Heart left ventricle (tissue), 13 donors: Measurements from ENCODE around the gene CCSER2.

Experiments
- CTCF ChIP-seq, 12 donors: fragments of 200-600 bp; sonication (generic) in 4 of 12; IDR thresholded peaks; one replicate each; pipeline versions ENCODE4 v1.5.0 to v1.8.0; 2018 to 2022; ENCODE audit warnings: antibody characterized with exemption in 12 of 12, mild to moderate bottlenecking in 5 of 12
- POLR2A ChIP-seq, 2 donors: fragments of 450-650 bp; IDR thresholded peaks; one replicate each; pipeline ENCODE4 v1.6.1; 2017; ENCODE audit warnings: antibody characterized with exemption in 2 of 2, mild to moderate bottlenecking in 2 of 2, moderate library complexity in 2 of 2
- donor health status: ischemic (EF 13 %, LVEDD 7.1; RV severe dilation, severe dysfunction).
- donor health status: DM: no; HTN: yes; CAD: no.
- donor health status: DM: no; HTN: no; CAD: no.
- donor health status: ischemic (EF 25% LVEDD 6.9; RV normal size, moderate dysfunction).
- donor health status: ischemic (EF 25% LVEDD 5.7; RV mildly dilated, moderate dysfunction).
- donor health status: ischemic (EF 35%, LVEDD 5.7; RV mildly dilated, moderate dysfunction).
- donor health status: nonischemic (EF 11% LVEDD 7.7; RV severe dilation, severe dysfunction).
- donor health status: DM: yes; HTN: yes; CAD: no.
- donor health status: PGD.
- donor health status: ischemic (EF 29% LVEDD 5.4; RV normal size, mild dysfunction).
- donor health status: nonischemic (EF 23%, LVEDD 6.1; RV moderate dilation, normal function).

GRCh38 chr10:84447701-84448400, 119.5 kb downstream of the CCSER2 start:
- no peak for TF ChIP-seq CTCF (IDR thresholded peaks at IDR 0.05)
- TF ChIP-seq POLR2A (IDR thresholded peaks at IDR 0.05) = no peak
